HG03571 (cell line): ENCODE data around the gene INS.

Source experiments
- ATAC-seq: cut with Tn5 transposase; IDR thresholded peaks from one replicate; pipeline ENCODE4 v1.9.1; 2021; ENCODE audit not compliant: unreplicated experiment

Gene INS

GRCh38 chr11:2167141-2168045 lies 6.4 kb upstream of the INS start:
- no peak for ATAC-seq

DNA sequence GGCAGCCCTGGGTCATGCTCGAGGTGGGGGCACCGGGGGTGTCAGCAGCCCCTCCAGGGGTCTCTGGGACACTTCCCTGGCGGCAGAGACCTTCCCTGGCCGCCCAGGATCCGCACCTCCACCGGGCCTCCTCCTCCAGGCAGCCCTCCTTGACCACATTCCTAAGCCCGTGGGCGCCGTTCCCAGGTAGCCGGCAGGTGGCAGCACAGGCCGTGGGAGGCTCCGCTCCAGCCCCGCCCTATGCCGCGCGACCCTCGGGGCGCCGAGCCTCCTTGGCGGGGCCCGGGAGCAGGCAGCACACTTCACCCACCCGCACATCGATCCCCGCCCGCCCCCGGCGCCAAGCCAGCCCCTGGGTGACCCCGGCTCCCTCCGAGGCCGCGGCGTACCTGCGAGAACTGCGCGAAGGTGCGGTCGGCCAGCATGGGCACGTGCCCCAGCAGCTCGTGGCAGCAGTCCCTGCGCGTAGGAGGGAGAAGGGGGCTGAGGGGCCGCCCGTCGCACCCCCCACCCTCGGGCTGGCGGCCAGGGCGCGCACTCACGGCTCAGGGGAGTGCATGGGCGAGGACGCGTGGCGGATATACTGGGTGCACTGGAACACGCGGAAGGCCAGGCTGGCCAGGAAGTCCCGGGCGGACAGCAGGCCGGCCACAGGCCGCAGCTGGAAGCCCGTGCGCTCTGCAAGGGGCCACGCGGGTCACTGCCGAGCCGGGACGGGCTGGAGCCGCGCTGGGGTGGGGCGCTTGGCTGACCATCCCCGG lies 5.3 kb upstream of the INS start:
- ATAC-seq, result no peak

DNA sequence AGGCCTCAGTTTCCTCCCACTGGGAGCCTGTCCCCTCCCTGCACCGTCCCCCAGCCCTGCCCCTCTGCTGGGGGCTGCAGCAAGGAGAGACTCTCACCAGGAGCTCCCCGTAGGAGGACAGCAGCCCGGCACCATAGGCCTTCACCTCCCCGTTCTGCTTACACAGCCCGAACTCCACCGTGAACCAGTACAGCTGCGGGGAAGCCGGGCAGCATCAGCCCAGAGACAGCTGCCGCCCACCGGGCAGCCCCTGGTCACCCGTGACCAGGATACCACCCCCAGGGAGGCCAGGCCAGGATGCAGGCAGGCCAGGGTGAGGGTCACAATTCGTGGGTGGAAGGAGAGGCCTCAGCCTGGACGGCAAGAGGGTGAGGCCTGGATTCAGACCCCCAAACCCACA lies 4.6 kb upstream of the INS start:
- no peak for ATAC-seq

DNA sequence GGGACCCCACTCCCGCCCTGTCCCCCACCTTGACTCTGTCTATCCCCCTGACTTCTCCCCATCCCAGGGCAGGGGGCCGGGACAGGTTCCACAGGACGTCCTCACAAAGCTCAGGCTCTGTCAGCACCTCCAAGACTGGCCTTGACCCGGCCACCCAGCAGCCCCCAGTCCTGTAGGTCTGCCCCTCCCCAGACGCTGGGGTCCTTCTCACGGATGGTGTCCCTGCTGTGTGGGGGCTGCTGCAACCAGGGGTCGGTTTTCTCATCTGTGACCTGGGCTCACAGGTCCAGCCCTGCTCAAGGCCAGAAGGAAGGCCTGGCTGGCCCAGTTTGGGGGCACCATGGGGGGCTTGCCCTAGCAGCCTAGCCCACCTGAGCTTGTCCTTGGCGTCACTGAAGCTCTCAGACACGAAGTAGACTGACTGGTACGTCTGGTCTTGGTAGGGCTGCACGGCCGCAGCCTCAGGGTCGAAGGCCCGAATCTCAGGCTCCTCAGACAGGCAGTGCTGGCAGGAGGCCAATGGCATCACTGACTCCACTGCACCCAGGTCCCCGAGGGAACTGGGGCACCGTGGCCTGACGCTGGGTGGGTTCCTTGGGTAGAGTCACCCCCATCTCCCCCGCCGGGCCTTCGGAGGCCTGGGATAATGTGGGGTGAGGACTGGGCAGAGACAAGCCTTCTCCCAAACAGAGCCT lies 4.0 kb upstream of the INS start:
- no peak for ATAC-seq

DNA sequence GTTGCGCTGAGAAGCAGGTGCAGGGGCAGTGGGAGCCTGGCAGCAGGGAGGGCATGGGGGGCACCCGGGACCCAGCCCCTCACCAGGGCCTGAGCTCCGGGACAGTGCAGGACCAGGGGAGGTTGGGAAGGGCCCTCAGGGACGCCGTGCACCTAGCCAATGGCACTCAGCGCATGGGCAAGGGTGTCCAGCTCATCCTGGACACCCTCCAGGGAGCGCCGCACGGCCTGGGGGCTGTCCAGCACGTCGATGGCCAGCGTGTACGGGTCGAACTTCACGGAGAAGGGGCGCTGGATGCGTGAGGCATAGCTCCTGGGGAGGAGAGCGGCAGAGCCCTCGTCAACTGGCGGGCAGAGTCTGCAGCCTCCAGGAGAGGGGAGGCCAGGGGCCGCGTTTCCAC lies 3.1 kb upstream of the INS start:
- no peak for ATAC-seq

DNA sequence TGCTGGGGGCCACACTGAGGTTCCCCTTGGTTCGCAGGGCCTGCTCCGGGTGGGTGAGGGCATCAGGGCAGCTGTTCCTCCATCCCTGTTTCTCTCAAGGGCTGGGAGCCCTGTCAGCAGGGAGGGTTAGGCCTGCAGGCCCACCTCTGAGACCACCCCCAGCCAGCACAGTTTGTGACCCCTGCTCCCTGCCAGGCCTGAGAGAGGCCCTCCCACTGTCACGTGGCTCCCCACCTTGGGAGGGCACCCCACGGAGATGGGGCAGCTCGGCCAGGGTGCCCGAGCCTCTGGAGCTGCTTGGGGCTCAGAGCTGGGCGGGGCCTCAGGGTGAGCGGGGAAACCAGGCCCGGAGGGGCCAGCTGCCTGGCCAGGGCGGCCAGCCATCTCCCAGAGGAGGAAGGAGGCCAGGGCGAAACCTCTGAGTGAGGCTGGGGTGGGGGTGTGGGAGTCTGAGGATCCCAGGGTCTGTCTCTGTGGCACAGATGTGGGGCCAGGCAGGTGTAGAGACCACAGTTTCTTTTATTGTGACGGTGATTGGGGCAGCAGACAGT lies 2.5 kb upstream of the INS start:
- no peak for ATAC-seq

GRCh38 chr11:2159536-2160413 lies 1.2 kb downstream of the INS start:
- no peak for ATAC-seq

DNA sequence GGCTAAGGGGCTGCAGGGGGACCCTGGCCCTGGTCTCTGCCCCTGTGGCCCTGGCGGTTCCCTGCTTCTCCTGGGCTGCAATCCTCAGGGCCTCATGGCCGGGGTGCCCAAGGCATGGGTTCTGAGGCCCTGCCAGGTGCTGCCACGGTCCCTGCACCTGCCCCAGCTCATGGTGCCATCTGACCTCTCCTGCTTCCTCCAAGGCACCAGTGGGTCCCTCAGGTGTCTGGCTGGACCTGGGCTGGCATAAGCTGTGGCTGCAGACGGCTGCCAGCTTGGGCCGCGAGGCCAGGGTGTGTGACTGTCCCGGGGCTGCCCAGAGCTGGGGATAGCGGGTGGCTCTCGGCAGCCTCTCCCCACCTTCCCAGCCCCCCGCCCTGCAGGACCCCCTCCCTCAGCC lies 2.0 kb downstream of the INS start:
- ATAC-seq, result no peak

DNA sequence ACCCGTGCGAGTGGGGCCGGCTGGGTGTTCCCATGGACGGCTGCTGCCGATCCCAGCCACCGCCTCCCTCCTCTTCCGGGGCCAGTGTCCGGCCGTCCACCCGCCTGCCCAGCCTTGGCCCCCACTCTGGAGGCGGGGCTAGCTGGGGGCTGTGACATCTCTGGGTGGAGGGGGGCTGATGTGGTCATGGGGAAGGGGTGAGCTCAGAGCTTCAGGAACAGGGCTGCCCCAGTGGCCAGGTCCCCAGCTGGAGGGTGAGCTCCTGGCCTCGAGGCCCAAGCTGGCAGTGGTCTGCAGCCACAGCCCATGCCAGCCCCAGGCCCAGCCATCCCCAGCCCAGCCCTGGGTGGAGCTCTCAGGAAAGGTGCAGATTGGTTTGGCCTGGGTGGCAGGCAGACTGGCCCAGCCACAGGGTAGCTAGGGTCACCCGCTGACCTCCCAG lies 2.7 kb downstream of the INS start:
- no peak for ATAC-seq

- no peak for ATAC-seq
Observed at GRCh38 chr11:2157294-2158040, 3.5 kb downstream of the INS start.

- ATAC-seq, result no peak
Observed at GRCh38 chr11:2156416-2157182, 4.4 kb downstream of the INS start.

GRCh38 chr11:2155511-2155910 lies 5.5 kb downstream of the INS start:
- no peak for ATAC-seq

- no peak for ATAC-seq
Observed at GRCh38 chr11:2154889-2155288, 6.1 kb downstream of the INS start.

DNA sequence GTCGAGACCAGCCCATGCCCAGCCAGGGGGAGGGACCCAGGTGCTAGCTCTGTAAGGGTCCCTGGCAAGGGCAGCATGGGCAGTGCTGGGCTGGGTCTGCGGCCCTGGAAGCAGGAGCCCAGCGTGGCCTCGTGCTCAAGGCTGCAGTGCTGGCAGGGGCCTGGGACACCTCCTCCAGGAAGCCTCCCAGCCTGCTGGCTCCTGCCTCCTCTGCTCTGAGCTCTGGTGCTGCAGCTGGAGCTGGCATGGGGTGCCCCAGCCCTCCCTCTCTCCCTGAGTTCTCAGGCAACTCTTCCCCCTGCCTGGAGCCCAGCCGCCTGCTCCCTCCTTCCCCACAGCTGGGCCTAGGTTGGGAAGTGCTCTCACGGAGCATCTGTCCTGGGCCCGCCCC lies 6.8 kb downstream of the INS start:
- no peak for ATAC-seq

GRCh38 chr11:2153581-2154194 lies 7.3 kb downstream of the INS start:
- no peak for ATAC-seq

GRCh38 chr11:2151500-2152257 lies 9.3 kb downstream of the INS start:
- ATAC-seq, result no peak
